ENCODE measurements around the gene SERAC1.

Gene SERAC1

GRCh38 chr6:158078320-158078719 lies 89.7 kb downstream of the SERAC1 start:
- H3K4me3 Mint-ChIP-seq, result no peak overlapping the region
- H3K27ac Mint-ChIP-seq, result no peak overlapping the region
- peaks cover 7% of the 10 kb centered on the region for H3K4me1 Mint-ChIP-seq
- no peaks in the 10 kb centered on the region for H3K9me3 Mint-ChIP-seq
- no peaks in the 10 kb centered on the region for H3K27me3 Mint-ChIP-seq (ENCODE audit: low read depth)
- H3K36me3 Mint-ChIP-seq (ENCODE audit: low read depth), result peaks cover 53% of the 10 kb centered on the region
- no peak for TF ChIP-seq CTCF (IDR thresholded peaks at IDR 0.05; ENCODE audit: unreplicated experiment in 3 of 3)

- H3K36me3 Mint-ChIP-seq (ENCODE audit: low read depth), result peaks cover 46% of the 10 kb centered on the region
Observed at GRCh38 chr6:158077676-158078075, 90.4 kb downstream of the SERAC1 start.

GRCh38 chr6:158076548-158076947 lies 91.5 kb downstream of the SERAC1 start:
- no peaks in the 10 kb centered on the region for H3K9me3 Mint-ChIP-seq

More at GRCh38 chr6:158077676-158078075, 90.4 kb downstream of the SERAC1 start:
- Mint-ChIP-seq H3K4me1 (peaks cover 7% of the 10 kb centered on the region), H3K27ac (no peak overlapping the region), H3K27me3 (ENCODE audit: low read depth) (no peaks in the 10 kb centered on the region), H3K4me3 (no peak overlapping the region), H3K9me3 (no peaks in the 10 kb centered on the region)
- no peak for TF ChIP-seq CTCF (IDR thresholded peaks at IDR 0.05; ENCODE audit: unreplicated experiment in 3 of 3)

GRCh38 chr6:158073776-158074175 lies 94.3 kb downstream of the SERAC1 start:
- H3K36me3 Mint-ChIP-seq (ENCODE audit: low read depth), result peaks cover 36% of the 10 kb centered on the region
- no peak overlapping the region for H3K4me3 Mint-ChIP-seq
- TF ChIP-seq CTCF (IDR thresholded peaks at IDR 0.05; ENCODE audit: unreplicated experiment in 3 of 3), result no peak

More at GRCh38 chr6:158076548-158076947, 91.5 kb downstream of the SERAC1 start:
- peaks cover 43% of the 10 kb centered on the region for H3K36me3 Mint-ChIP-seq (ENCODE audit: low read depth)
- H3K27me3 Mint-ChIP-seq (ENCODE audit: low read depth), result no peaks in the 10 kb centered on the region
- H3K4me3 Mint-ChIP-seq, result no peak overlapping the region
- no peak overlapping the region for H3K27ac Mint-ChIP-seq
- H3K4me1 Mint-ChIP-seq, result peaks cover 11% of the 10 kb centered on the region
- no peak for TF ChIP-seq CTCF (IDR thresholded peaks at IDR 0.05; ENCODE audit: unreplicated experiment in 3 of 3)

GRCh38 chr6:158072083-158072721 lies 95.9 kb downstream of the SERAC1 start:
- Mint-ChIP-seq H3K9me3 (no peaks in the 10 kb centered on the region), H3K27ac (peak overlapping the region in 2 of 3 experiments; percentile 18 to 44), H3K4me1 (peaks cover 11% of the 10 kb centered on the region), H3K27me3 (ENCODE audit: low read depth) (no peaks in the 10 kb centered on the region), H3K4me3 (no peak overlapping the region), H3K36me3 (ENCODE audit: low read depth) (peaks cover 33% of the 10 kb centered on the region)
- peak; percentile 76 to 81 (median 80) for TF ChIP-seq CTCF (IDR thresholded peaks at IDR 0.05; ENCODE audit: unreplicated experiment in 3 of 3)

More at GRCh38 chr6:158073776-158074175, 94.3 kb downstream of the SERAC1 start:
- peaks cover 11% of the 10 kb centered on the region for H3K4me1 Mint-ChIP-seq
- peak overlapping the region in 2 of 3 experiments; percentile 17 to 30 for H3K27ac Mint-ChIP-seq
- H3K9me3 Mint-ChIP-seq, result no peaks in the 10 kb centered on the region
- no peaks in the 10 kb centered on the region for H3K27me3 Mint-ChIP-seq (ENCODE audit: low read depth)

Data from nephron (organoid).